Sigmoid colon (tissue), 7 donors: ENCODE measurements around the gene MEGF8. TPM values are rescaled to one million over a fixed set of nuclear protein-coding genes. Genes with fewer than 3 reads are reported as not detected.

ENCODE experiments used
- DNase-seq: peaks from one replicate; pipeline ENCODE4 v3.0.0-alpha.2; 2019
- H3K27ac ChIP-seq, 4 donors: fragments of 200-600 bp; sonication (generic); one replicate each; pipeline ENCODE4 v1.5.1; 2016 to 2019; ENCODE audit warnings: mild to moderate bottlenecking in 1 of 4
- H3K27me3 ChIP-seq, 3 donors: fragments of 200-600 bp; sonication (generic); one replicate each; pipeline ENCODE4 v1.5.1; 2019; ENCODE audit warnings: mild to moderate bottlenecking in 1 of 3
- H3K36me3 ChIP-seq, 4 donors: fragments of 200-600 bp; sonication (generic); one replicate each; pipeline ENCODE4 v1.5.1; 2016 to 2019
- H3K4me1 ChIP-seq, 4 donors: fragments of 200-600 bp; sonication (generic); one replicate each; pipeline ENCODE4 v1.5.1; 2017 to 2019
- H3K4me3 ChIP-seq, 4 donors: fragments of 200-600 bp; sonication (generic); one replicate each; pipeline ENCODE4 v1.5.1; 2017 to 2019; ENCODE audit warnings: mild to moderate bottlenecking in 2 of 4, moderate library complexity in 1 of 4
- H3K9me3 ChIP-seq, 4 donors: fragments of 200-600 bp in 3 of 4; sonication (generic) in 3 of 4; one replicate each; pipeline versions ENCODE4 v1.5.1 to v1.6.1; 2013 to 2019
- EP300 ChIP-seq, 4 donors: sonication (generic); formaldehyde crosslinking; IDR thresholded peaks; one replicate each; pipeline ENCODE4 v1.6.1; 2017; ENCODE audit warnings: antibody characterized with exemption in 4 of 4
- POLR2A ChIP-seq, 2 donors: fragments of 450-650 bp; IDR thresholded peaks; one replicate each; pipeline ENCODE4 v1.6.1; 2016; ENCODE audit warnings: antibody characterized with exemption in 2 of 2, mild to moderate bottlenecking in 2 of 2, moderate library complexity in 2 of 2
- POLR2AphosphoS5 ChIP-seq, 4 donors: sonication (generic); formaldehyde crosslinking; IDR thresholded peaks; one replicate each; pipeline ENCODE4 v1.6.1; 2017; ENCODE audit warnings: antibody characterized with exemption in 4 of 4
- WGBS, 2 donors: extraction: QIAGEN DNeasy Blood & Tissue Kit; methylation state at CpG; one replicate each; pipeline ENCODE4 v1.1.7; 2013; 5-methylcytosine and 5-hydroxymethylcytosine counted together
- intact Hi-C: fragments of 100-400 bp; cut with DNase I; formaldehyde crosslinking; loops from one replicate; pipeline ENCODE4 v1.15.1; 2023
- polyA plus RNA-seq, 3 donors: library from polyadenylated mRNA; stranded (reverse); fragments of 200-250 nt; gene quantifications; one replicate each; pipeline ENCODE4 v1.2.3, GENCODE V29; 2013
- total RNA-seq, 4 donors: library from RNA; depleted of rRNA; stranded (reverse); fragments of >200 nt; gene quantifications; one replicate each; pipeline ENCODE4 v1.1.0, GENCODE V29; 2016
- TF ChIP-seq, protein P1 (sequence below), 4 experiments: fragments of 450-650 bp in 3 of 4; fragments of 200-600 bp in 1 of 4; IDR thresholded peaks; one replicate each; pipeline ENCODE4 v1.5.1; 2016 to 2019; ENCODE audit warnings: antibody characterized with exemption in 4 of 4, mild to moderate bottlenecking in 3 of 4, moderate library complexity in 2 of 4
- donor health status: healthy with polysubstance abuse.
- donor health status: Bipolar disorder and iron deficiency.
- donor health status: healthy.

Gene MEGF8
- total and polyA plus RNA-seq, 7 donors, result 1.8 to 21.6 (median 5.9) TPM

DNA sequence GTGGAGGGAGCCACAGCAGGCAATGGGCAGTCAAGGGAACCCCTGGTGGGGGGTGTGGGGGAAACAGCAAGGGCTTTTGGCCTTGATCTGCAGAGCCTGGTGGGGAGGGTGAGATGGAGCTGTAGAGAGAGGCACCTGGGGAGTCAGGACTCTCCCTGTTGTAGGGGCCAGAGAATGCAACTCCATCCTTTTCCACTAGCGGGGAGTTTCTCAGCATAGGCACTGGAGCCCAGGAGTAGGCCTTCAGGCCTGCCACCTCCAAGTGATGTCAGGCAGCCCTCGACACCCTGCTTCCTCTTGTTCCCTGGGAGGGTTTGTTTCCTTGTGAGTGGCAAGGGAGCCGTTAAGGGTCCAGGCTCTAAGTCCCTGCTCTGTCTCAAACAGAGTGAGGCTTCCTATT is 25.0 kb downstream of the MEGF8 start:
- H3K27me3 ChIP-seq, result no peaks in the 10 kb centered on the region
- intact Hi-C loops, result no loop called here
- H3K36me3 ChIP-seq, result peaks cover 6 to 62% (median 10%) of the 10 kb centered on the region in 4 donors
- no peaks in the 10 kb centered on the region for H3K9me3 ChIP-seq
- H3K27ac ChIP-seq, result no peak overlapping the region
- TF ChIP-seq POLR2A (IDR thresholded peaks at IDR 0.05) (no peak), POLR2AphosphoS5 (IDR thresholded peaks at IDR 0.05) (no peak), EP300 (IDR thresholded peaks at IDR 0.05) (no peak)
- TF ChIP-seq, protein P1, sequence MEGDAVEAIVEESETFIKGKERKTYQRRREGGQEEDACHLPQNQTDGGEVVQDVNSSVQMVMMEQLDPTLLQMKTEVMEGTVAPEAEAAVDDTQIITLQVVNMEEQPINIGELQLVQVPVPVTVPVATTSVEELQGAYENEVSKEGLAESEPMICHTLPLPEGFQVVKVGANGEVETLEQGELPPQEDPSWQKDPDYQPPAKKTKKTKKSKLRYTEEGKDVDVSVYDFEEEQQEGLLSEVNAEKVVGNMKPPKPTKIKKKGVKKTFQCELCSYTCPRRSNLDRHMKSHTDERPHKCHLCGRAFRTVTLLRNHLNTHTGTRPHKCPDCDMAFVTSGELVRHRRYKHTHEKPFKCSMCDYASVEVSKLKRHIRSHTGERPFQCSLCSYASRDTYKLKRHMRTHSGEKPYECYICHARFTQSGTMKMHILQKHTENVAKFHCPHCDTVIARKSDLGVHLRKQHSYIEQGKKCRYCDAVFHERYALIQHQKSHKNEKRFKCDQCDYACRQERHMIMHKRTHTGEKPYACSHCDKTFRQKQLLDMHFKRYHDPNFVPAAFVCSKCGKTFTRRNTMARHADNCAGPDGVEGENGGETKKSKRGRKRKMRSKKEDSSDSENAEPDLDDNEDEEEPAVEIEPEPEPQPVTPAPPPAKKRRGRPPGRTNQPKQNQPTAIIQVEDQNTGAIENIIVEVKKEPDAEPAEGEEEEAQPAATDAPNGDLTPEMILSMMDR (IDR thresholded peaks at IDR 0.05), result no peak
- H3K4me1 ChIP-seq, result no peaks in the 10 kb centered on the region
- 92 to 93% methylated on average over 3 of the region's 3 CpGs for WGBS, 2 donors
- no peak overlapping the region for H3K4me3 ChIP-seq
- no peak for DNase-seq

DNA sequence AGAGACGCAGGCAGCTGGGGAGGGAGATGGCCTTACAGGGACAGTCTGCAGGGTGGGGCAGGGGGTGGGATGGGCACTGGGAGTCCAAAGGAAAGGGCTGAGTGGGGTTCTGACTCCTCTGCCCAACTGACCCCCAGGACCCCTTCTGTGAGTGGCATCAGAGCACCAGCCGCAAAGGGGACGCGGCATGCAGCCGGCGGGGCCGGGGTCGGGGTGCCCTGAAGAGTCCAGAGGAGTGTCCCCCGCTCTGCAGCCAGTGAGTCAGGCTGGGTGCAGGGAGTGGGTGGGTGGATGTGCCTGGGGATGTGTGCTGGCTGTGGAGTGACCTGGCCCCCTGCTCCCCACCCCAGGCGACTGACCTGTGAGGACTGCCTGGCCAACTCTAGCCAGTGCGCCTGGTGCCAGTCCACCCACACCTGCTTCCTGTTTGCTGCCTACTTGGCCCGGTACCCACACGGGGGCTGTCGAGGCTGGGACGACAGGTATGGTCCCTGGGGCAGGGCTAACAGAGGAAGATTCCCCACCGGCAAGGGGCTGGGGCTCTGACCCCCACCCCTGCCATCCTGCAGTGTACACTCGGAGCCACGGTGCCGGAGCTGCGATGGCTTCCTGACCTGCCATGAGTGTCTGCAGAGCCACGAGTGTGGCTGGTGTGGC is 25.8 kb downstream of the MEGF8 start:
- 94 to 95% methylated on average over 21 of the region's 21 CpGs for WGBS, 2 donors
- TF ChIP-seq, protein P1 (IDR thresholded peaks at IDR 0.05), result no peak
- TF ChIP-seq POLR2AphosphoS5 (IDR thresholded peaks at IDR 0.05) (no peak), EP300 (IDR thresholded peaks at IDR 0.05) (no peak), POLR2A (IDR thresholded peaks at IDR 0.05) (no peak)

DNA sequence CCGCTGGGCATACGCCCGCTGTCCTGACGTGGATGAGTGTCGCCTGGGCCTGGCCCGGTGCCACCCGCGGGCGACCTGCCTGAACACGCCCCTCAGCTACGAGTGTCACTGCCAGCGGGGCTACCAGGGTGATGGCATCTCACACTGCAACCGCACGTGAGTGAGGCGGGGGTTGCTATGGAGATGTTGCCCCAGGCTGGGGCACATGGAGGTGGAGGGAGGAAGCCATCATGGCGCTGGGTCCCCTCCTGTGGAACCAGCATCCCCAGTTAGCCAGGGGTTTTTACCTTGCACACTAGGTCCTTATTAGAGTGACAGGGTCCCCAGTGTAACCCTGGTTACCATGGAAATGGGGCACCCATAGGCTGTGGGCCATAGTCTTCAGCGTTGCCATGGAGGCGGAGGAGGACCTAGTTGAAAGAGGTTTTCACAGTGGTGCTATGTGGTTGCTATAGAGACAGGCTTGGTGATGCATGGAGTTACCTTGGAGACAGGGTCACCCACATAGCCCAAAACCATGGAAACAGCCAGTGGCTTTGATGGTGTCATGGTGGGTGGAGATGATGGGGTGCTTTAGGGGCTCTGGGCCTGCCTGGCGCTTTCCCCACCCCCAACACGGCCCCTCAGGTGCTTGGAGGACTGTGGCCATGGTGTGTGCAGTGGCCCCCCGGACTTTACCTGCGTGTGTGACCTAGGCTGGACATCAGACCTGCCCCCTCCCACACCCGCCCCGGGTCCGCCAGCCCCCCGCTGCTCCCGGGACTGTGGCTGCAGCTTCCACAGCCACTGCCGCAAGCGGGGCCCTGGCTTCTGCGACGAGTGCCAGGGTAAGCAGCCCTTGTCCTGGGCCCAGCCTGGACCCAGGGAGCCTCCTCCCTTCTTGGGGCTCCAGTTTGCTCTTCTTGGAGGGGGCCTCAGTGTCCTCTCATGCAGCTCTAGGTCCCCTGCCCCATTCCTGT is 27.1 kb downstream of the MEGF8 start:
- Histone ChIP-seq H3K4me3 (no peak overlapping the region), H3K4me1 (no peaks in the 10 kb centered on the region), H3K9me3 (no peaks in the 10 kb centered on the region), H3K36me3 (peaks cover 23 to 79% (median 28%) of the 10 kb centered on the region in 4 donors), H3K27ac (no peak overlapping the region), H3K27me3 (no peaks in the 10 kb centered on the region)
- DNase-seq, result no peak
- intact Hi-C loops, result no loop called here
- WGBS, 2 donors, result 85 to 93% methylated on average over 31 of the region's 31 CpGs
- TF ChIP-seq POLR2A (IDR thresholded peaks at IDR 0.05) (no peak), POLR2AphosphoS5 (IDR thresholded peaks at IDR 0.05) (no peak), EP300 (IDR thresholded peaks at IDR 0.05) (no peak)
- TF ChIP-seq, protein P1 (IDR thresholded peaks at IDR 0.05), result no peak

More for the DNA sequence above, 25.8 kb downstream of the MEGF8 start:
- no peak overlapping the region for H3K4me3 ChIP-seq
- no peak for DNase-seq
- H3K9me3 ChIP-seq, result no peaks in the 10 kb centered on the region
- H3K27ac ChIP-seq, result no peak overlapping the region
- H3K27me3 ChIP-seq, result no peaks in the 10 kb centered on the region
- H3K36me3 ChIP-seq, result peaks cover 9 to 65% (median 16%) of the 10 kb centered on the region in 4 donors
- intact Hi-C loops, result no loop called here
- H3K4me1 ChIP-seq, result no peaks in the 10 kb centered on the region

DNA sequence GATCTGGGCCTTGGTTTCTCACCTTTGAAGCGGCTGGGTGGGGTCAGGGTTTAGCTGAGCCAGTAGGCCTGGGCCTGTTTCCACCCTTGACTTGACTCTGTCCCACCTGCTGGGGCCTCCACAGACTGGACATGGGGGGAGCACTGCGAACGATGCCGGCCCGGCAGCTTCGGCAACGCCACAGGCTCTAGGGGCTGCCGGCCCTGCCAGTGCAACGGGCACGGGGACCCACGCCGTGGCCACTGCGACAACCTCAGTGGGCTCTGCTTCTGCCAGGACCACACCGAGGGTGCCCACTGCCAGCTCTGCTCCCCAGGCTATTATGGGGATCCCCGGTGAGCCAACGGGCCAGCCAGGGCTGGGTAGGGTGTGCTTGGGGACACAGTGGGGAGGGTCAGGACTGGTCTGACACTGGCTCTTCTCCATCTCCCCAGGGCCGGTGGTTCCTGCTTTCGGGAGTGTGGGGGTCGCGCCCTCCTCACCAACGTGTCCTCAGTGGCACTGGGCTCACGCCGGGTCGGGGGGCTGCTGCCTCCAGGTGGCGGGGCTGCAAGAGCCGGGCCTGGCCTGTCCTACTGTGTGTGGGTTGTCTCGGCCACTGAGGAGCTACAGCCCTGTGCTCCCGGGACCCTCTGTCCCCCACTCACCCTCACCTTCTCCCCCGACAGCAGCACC is 28.0 kb downstream of the MEGF8 start:
- TF ChIP-seq POLR2A (IDR thresholded peaks at IDR 0.05) (no peak), POLR2AphosphoS5 (IDR thresholded peaks at IDR 0.05) (no peak), EP300 (IDR thresholded peaks at IDR 0.05) (no peak)
- TF ChIP-seq, protein P1 (IDR thresholded peaks at IDR 0.05), result no peak
- intact Hi-C loops, result no loop called here
- H3K27me3 ChIP-seq, result no peaks in the 10 kb centered on the region
- no peak for DNase-seq
- 96% methylated on average over 29 of the region's 29 CpGs for WGBS, 2 donors
- H3K4me3 ChIP-seq, result no peak overlapping the region
- H3K27ac ChIP-seq, result no peak overlapping the region
- no peaks in the 10 kb centered on the region for H3K4me1 ChIP-seq
- peaks cover 20 to 80% (median 31%) of the 10 kb centered on the region in 4 donors for H3K36me3 ChIP-seq
- no peaks in the 10 kb centered on the region for H3K9me3 ChIP-seq
